A549 (cell line): ENCODE measurements around the gene DNAJC18. TPM values are rescaled to one million over a fixed set of nuclear protein-coding genes. Genes with fewer than 3 reads are reported as not detected.

Experiments
- ATAC-seq, 2 experiments: fragments of 200-7000 bp in 1 of 2; fragments of >200 bp in 1 of 2; cut with Nextera tagmentation in 1 of 2; cut with Tn5 transposase in 1 of 2; 3 replicates each; pipeline versions ENCODE4 v1.8.0 to v1.9.1; 2018 to 2020; ENCODE audit warnings: mild to moderate bottlenecking in 1 of 2, moderate library complexity in 1 of 2
- CTCF ChIA-PET: fragments of 300-600 bp; sonication (Branson Sonifier 250); formaldehyde crosslinking; extraction: SDS; loops from one replicate; lab custom pipeline; 2021; ENCODE audit warnings: antibody characterized with exemption, inconsistent platforms; lab: Yijun Ruan, JAX
- POLR2A ChIA-PET: fragments of 350-600 bp; formaldehyde crosslinking; extraction: SDS; loops from one replicate; lab custom pipeline; 2021; ENCODE audit warnings: antibody characterized with exemption, inconsistent platforms; lab: Yijun Ruan, JAX
- DNase-seq, 2 experiments: peaks; one replicate each; pipeline versions ENCODE4 v3.0.0 to v3.0.0-alpha.2; 2011 to 2016; ENCODE audit warnings: low read depth in 1 of 2, low spot score in 1 of 2
- FAIRE-seq: peaks from 2 replicates; lab custom pipeline; 2011; peaks lifted over from hg19 to GRCh38; lab: Jason Lieb, UNC
- H3K27ac ChIP-seq, 2 experiments: fragments of >200 bp; sonication (Bioruptor Twin); formaldehyde crosslinking; 3 replicates each; pipeline ENCODE4 v1.5.1; 2016 to 2017
- H3K4me1 ChIP-seq: fragments of >200 bp; sonication (Bioruptor Twin); formaldehyde crosslinking; 3 replicates; pipeline ENCODE4 v1.6.1; 2016
- H3K4me2 ChIP-seq: fragments of >200 bp; sonication (Bioruptor Twin); formaldehyde crosslinking; 3 replicates; pipeline ENCODE4 v1.6.1; 2016
- H3K4me3 ChIP-seq: fragments of >200 bp; sonication (Bioruptor Twin); formaldehyde crosslinking; 3 replicates; pipeline ENCODE4 v1.5.1; 2016
- H3K9me3 ChIP-seq: fragments of >200 bp; sonication (Bioruptor Twin); formaldehyde crosslinking; 3 replicates; pipeline ENCODE4 v1.6.1; 2016
- CHD2 ChIP-seq: fragments of 150-350 bp; IDR thresholded peaks from 2 replicates; pipeline ENCODE4 v1.6.1; 2014; ENCODE audit warnings: low read length; ENCODE audit not compliant: partially characterized antibody
- EHMT2 ChIP-seq: fragments of 200-600 bp; sonication (generic); IDR thresholded peaks from 2 replicates; pipeline ENCODE4 v1.6.1; 2016; ENCODE audit warnings: antibody characterized with exemption, low read depth, mild to moderate bottlenecking, moderate library complexity
- EP300 ChIP-seq, 2 experiments: fragments of >200 bp; sonication (Bioruptor Twin); formaldehyde crosslinking; IDR thresholded peaks; 2 replicates in 1 of 2; 3 replicates in 1 of 2; pipeline ENCODE4 v1.6.1; 2016 to 2017
- FOSL2 ChIP-seq, 2 experiments: fragments of 450-650 bp in 1 of 2; fragments of >200 bp in 1 of 2; sonication (Bioruptor Twin) in 1 of 2; formaldehyde crosslinking; IDR thresholded peaks; 2 replicates each; pipeline versions ENCODE4 v1.5.0 to v1.6.1; 2016 to 2020; ENCODE audit warnings: mild to moderate bottlenecking in 1 of 2, moderate library complexity in 1 of 2
- FOXS1 ChIP-seq: fragments of 250-450 bp; sonication (Bioruptor Pico); IDR thresholded peaks from 2 replicates; pipeline ENCODE4 v1.5.0; 2020; ENCODE audit warnings: mild to moderate bottlenecking, moderate library complexity
- HOXB13 ChIP-seq: fragments of 250-450 bp; sonication (Bioruptor Pico); IDR thresholded peaks from 2 replicates; pipeline ENCODE4 v1.5.0; 2020; ENCODE audit warnings: low read depth, mild to moderate bottlenecking, moderate library complexity
- JUN ChIP-seq, 2 experiments: fragments of >200 bp; sonication (Bioruptor Twin); formaldehyde crosslinking; IDR thresholded peaks; 2 replicates in 1 of 2; 3 replicates in 1 of 2; pipeline ENCODE4 v1.6.1; 2016 to 2017
- JUNB ChIP-seq: fragments of >200 bp; sonication (Bioruptor Twin); formaldehyde crosslinking; IDR thresholded peaks from 2 replicates; pipeline ENCODE4 v1.6.1; 2016
- KDM1A ChIP-seq: fragments of 200-600 bp; sonication (generic); IDR thresholded peaks from 2 replicates; pipeline ENCODE4 v1.6.1; 2016; ENCODE audit warnings: low read depth, mild to moderate bottlenecking
- MAZ ChIP-seq: fragments of 150-350 bp; IDR thresholded peaks from 2 replicates; pipeline ENCODE4 v1.6.1; 2014; ENCODE audit warnings: antibody characterized with exemption, low read depth, low read length, borderline replicate concordance
- NFE2L2 ChIP-seq: fragments of 150-350 bp; conservative IDR thresholded peaks from 2 replicates; pipeline ENCODE4 v1.6.1; 2014; ENCODE audit warnings: low read length
- POLR2A ChIP-seq: IDR thresholded peaks from 2 replicates; pipeline ENCODE4 v1.6.1; 2012; ENCODE audit warnings: mild to moderate bottlenecking, low read length
- POLR2AphosphoS2 ChIP-seq: conservative IDR thresholded peaks from 2 replicates; pipeline ENCODE4 v1.6.1; 2012; ENCODE audit warnings: low read length, improper control_type of control experiment, inconsistent platforms
- RAD21 ChIP-seq, 2 experiments: fragments of >200 bp in 1 of 2; sonication (Bioruptor Twin) in 1 of 2; formaldehyde crosslinking in 1 of 2; IDR thresholded peaks in 1 of 2; conservative IDR thresholded peaks in 1 of 2; 2 replicates in 1 of 2; 3 replicates in 1 of 2; pipeline ENCODE4 v1.6.1; 2012 to 2018; ENCODE audit warnings: inconsistent platforms in 1 of 2
- RARB ChIP-seq: fragments of 250-450 bp; sonication (Bioruptor Pico); IDR thresholded peaks from 2 replicates; pipeline ENCODE4 v1.8.0; 2021; ENCODE audit warnings: mild to moderate bottlenecking, moderate library complexity
- SMC3 ChIP-seq: fragments of >200 bp; sonication (Bioruptor Twin); formaldehyde crosslinking; IDR thresholded peaks from 3 replicates; pipeline ENCODE4 v1.6.1; 2018; ENCODE audit warnings: inconsistent platforms
- TP53 ChIP-seq: fragments of 250-450 bp; sonication (Bioruptor Pico); IDR thresholded peaks from 2 replicates; pipeline ENCODE4 v1.5.0; 2021; ENCODE audit warnings: mild to moderate bottlenecking, moderate library complexity
- WGBS: methylation state at CpG from one replicate; pipeline ENCODE4 v1.1.6; 2017; ENCODE audit errors: missing lambda C conversion rate; 5-methylcytosine and 5-hydroxymethylcytosine counted together
- polyA plus RNA-seq, 4 experiments: library from polyadenylated mRNA; depleted of rRNA in 3 of 4; stranded (reverse); fragments of >200 nt; fragmentation: RNase III in 1 of 4; extraction: RNeasy Plus Mini Kit Qiagen cat#74134 plus additional on column Dnase treatment in 1 of 4; gene quantifications; 2 replicates in 3 of 4; 3 replicates in 1 of 4; pipeline ENCODE4 v1.2.3, GENCODE V29; 2011 to 2017
- TF ChIP-seq, protein P1 (sequence below): fragments of 150-350 bp; IDR thresholded peaks from 2 replicates; pipeline ENCODE4 v1.6.1; 2014; ENCODE audit warnings: low read depth, mild to moderate bottlenecking, low read length
- TF ChIP-seq, protein P2 (sequence below): IDR thresholded peaks from 2 replicates; pipeline ENCODE4 v1.6.1; 2012
- TF ChIP-seq, protein P3 (sequence below): fragments of >200 bp; sonication (Bioruptor Twin); formaldehyde crosslinking; IDR thresholded peaks from 3 replicates; pipeline ENCODE4 v1.6.1; 2016
- TF ChIP-seq, protein P4 (sequence below): fragments of >200 bp; sonication (Bioruptor Twin); formaldehyde crosslinking; IDR thresholded peaks from 2 replicates; pipeline ENCODE4 v1.6.1; 2016
- TF ChIP-seq, protein P5 (sequence below): fragments of 250-450 bp; sonication (Bioruptor Pico); IDR thresholded peaks from 2 replicates; pipeline ENCODE4 v1.5.0; 2020; ENCODE audit warnings: low read depth, mild to moderate bottlenecking, moderate library complexity
- TF ChIP-seq, protein P6 (sequence below): fragments of >200 bp; sonication (Bioruptor Twin); formaldehyde crosslinking; IDR thresholded peaks from 3 replicates; pipeline ENCODE4 v1.5.1; 2016

DNAJC18 gene
- polyA plus RNA-seq, 2 of the 4 experiments (the other 2 are of a cell fraction) = 5.3 TPM

DNA sequence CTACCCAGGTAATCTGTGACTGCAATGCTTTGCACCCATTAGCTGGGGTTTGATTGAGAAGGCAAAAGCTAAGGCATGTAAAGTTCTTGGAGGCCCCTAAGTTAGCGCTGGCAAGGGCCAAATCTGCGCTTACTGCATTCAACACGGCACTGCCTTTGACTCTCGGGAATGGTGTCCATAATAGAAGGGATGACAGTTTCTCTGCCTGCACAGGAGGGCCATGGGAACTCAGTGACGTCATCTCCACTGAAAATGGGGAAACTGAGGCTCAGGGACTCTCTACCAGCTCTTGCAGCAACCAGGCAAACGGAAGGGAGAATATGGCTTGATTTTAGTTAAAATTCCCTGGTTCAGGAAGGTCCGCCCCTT lies 35.9 kb downstream of the DNAJC18 start:
- H3K4me3 ChIP-seq = peak overlapping the region; percentile 45
- ChIA-PET CTCF (interaction anchor here (1.1 to 6.1 kb wide), 3 partner anchors 12 to 62 kb away, joined by 3 to 48 read pairs (median 16); partner anchors contain the start of gene PAIP2), POLR2A (interaction anchor here (1.0 kb wide), 2 partner anchors 36 to 109 kb away, joined by 4 to 5 read pairs; partner anchors contain the start of gene DNAJC18)
- DNase-seq = no peak
- ATAC-seq = peak; percentile 28 to 37
- TF ChIP-seq JUNB (no peak), POLR2A (no peak), SMC3 (no peak), TP53 (CRISPR knock-in tag) (no peak), JUN (IDR thresholded peaks at IDR 0.05) (no peak), RAD21 (conservative IDR thresholded peaks at IDR 0.05 in 1 of 2, IDR thresholded peaks at IDR 0.05 in 1 of 2) (no peak), RARB (CRISPR knock-in tag) (no peak), MAZ (no peak), HOXB13 (CRISPR knock-in tag) (no peak), KDM1A (no peak), FOSL2 (IDR thresholded peaks at IDR 0.05) (no peak), FOSL2 (CRISPR knock-in tag; IDR thresholded peaks at IDR 0.05) (no peak; the same call in 1 of the 2 replicates), EP300 (IDR thresholded peaks at IDR 0.05) (no peak), EHMT2 (no peak), NFE2L2 (no peak)
- TF ChIP-seq, protein P1, sequence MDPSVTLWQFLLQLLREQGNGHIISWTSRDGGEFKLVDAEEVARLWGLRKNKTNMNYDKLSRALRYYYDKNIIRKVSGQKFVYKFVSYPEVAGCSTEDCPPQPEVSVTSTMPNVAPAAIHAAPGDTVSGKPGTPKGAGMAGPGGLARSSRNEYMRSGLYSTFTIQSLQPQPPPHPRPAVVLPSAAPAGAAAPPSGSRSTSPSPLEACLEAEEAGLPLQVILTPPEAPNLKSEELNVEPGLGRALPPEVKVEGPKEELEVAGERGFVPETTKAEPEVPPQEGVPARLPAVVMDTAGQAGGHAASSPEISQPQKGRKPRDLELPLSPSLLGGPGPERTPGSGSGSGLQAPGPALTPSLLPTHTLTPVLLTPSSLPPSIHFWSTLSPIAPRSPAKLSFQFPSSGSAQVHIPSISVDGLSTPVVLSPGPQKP = no peak
- TF ChIP-seq, protein P2, sequence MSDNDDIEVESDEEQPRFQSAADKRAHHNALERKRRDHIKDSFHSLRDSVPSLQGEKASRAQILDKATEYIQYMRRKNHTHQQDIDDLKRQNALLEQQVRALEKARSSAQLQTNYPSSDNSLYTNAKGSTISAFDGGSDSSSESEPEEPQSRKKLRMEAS = no peak
- TF ChIP-seq, protein P3, sequence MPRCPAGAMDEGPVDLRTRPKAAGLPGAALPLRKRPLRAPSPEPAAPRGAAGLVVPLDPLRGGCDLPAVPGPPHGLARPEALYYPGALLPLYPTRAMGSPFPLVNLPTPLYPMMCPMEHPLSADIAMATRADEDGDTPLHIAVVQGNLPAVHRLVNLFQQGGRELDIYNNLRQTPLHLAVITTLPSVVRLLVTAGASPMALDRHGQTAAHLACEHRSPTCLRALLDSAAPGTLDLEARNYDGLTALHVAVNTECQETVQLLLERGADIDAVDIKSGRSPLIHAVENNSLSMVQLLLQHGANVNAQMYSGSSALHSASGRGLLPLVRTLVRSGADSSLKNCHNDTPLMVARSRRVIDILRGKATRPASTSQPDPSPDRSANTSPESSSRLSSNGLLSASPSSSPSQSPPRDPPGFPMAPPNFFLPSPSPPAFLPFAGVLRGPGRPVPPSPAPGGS = no peak
- TF ChIP-seq, protein P4, sequence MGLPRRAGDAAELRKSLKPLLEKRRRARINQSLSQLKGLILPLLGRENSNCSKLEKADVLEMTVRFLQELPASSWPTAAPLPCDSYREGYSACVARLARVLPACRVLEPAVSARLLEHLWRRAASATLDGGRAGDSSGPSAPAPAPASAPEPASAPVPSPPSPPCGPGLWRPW = no peak
- peak overlapping the region; percentile 86 to 91 for H3K27ac ChIP-seq
- FAIRE-seq = no peak
- peaks cover 12% of the 10 kb centered on the region for H3K4me1 ChIP-seq
- peak overlapping the region; percentile 71 for H3K4me2 ChIP-seq
- H3K9me3 ChIP-seq = no peaks in the 10 kb centered on the region
- 35% methylated on average over 7 of the region's 7 CpGs for WGBS

DNA sequence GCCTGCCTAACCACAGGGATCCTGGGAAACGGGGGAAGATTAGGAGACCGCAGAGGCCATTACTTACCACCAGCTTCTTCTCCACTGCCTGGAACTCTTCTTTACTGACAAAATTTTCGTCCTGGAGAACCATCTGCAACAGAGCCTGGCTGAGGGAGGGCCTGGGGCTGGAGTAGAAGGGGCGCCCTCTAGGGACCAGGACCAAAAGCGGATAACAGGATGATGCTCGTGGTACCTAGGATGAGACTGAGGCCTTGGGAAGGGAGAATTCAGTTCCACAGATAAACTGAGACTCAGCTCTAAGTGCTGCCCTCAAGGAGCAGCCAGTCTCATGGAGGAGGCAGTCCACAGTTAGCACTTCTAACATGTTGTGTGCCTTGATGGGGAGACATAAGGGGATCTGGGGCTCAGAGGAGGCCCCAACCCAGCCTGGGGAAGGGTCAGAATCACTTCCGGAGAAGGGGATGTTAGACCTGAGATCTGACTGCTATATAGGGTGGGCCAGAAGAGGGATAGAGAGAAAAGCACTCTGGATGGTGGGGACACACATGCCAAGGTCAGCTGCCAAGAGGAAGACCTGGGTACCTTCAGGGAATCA lies 36.7 kb downstream of the DNAJC18 start:
- H3K9me3 ChIP-seq = no peaks in the 10 kb centered on the region
- H3K4me2 ChIP-seq = peak overlapping the region; percentile 71
- peaks cover 18% of the 10 kb centered on the region for H3K4me1 ChIP-seq
- ChIA-PET CTCF (interaction anchor here (0.9 to 6.1 kb wide), 7 partner anchors 9 to 114 kb away, joined by 3 to 48 read pairs (median 5); partner anchors contain the start of gene PAIP2), POLR2A (interaction anchor here (0.9 kb wide), 1 partner anchor 10 kb away, joined by 3 read pairs; no protein-coding TSS in a partner anchor)
- FAIRE-seq (no peak), ATAC-seq (peak; percentile 38 to 53; a peak in 3 of 6 replicates), DNase-seq (peak; percentile 63 to 72)
- TF ChIP-seq, protein P5, sequence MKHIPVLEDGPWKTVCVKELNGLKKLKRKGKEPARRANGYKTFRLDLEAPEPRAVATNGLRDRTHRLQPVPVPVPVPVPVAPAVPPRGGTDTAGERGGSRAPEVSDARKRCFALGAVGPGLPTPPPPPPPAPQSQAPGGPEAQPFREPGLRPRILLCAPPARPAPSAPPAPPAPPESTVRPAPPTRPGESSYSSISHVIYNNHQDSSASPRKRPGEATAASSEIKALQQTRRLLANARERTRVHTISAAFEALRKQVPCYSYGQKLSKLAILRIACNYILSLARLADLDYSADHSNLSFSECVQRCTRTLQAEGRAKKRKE (CRISPR knock-in tag) = no peak
- TF ChIP-seq FOXS1 (CRISPR knock-in tag) (no peak), POLR2AphosphoS2 (no peak), CHD2 (no peak), RAD21 (conservative IDR thresholded peaks at IDR 0.05 in 1 of 2, IDR thresholded peaks at IDR 0.05 in 1 of 2) (peak in 1 of 2 experiments; percentile 52; a peak in 2 of 5 replicates), EP300 (IDR thresholded peaks at IDR 0.05) (no peak), FOSL2 (IDR thresholded peaks at IDR 0.05) (no peak), FOSL2 (CRISPR knock-in tag; IDR thresholded peaks at IDR 0.05) (no peak), KDM1A (no peak)
- TF ChIP-seq, protein P2 = no peak
- TF ChIP-seq, protein P3 = no peak
- TF ChIP-seq, protein P6, sequence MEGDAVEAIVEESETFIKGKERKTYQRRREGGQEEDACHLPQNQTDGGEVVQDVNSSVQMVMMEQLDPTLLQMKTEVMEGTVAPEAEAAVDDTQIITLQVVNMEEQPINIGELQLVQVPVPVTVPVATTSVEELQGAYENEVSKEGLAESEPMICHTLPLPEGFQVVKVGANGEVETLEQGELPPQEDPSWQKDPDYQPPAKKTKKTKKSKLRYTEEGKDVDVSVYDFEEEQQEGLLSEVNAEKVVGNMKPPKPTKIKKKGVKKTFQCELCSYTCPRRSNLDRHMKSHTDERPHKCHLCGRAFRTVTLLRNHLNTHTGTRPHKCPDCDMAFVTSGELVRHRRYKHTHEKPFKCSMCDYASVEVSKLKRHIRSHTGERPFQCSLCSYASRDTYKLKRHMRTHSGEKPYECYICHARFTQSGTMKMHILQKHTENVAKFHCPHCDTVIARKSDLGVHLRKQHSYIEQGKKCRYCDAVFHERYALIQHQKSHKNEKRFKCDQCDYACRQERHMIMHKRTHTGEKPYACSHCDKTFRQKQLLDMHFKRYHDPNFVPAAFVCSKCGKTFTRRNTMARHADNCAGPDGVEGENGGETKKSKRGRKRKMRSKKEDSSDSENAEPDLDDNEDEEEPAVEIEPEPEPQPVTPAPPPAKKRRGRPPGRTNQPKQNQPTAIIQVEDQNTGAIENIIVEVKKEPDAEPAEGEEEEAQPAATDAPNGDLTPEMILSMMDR = peak; percentile 58
- 55% methylated on average over 7 of the region's 7 CpGs for WGBS
- no peak overlapping the region for H3K4me3 ChIP-seq
- H3K27ac ChIP-seq = peak overlapping the region in 1 of 2 experiments; percentile 91; a peak in 1 of 6 replicates
